GM18873 (cell line): ENCODE measurements around the gene NAGPA.

Experiments used
- ATAC-seq: cut with Tn5 transposase; IDR thresholded peaks from one replicate; pipeline ENCODE4 v1.9.1; 2021; ENCODE audit warnings: mild to moderate bottlenecking, moderate library complexity, moderate number of reproducible peaks; ENCODE audit not compliant: unreplicated experiment, low FRiP score

Gene NAGPA

DNA sequence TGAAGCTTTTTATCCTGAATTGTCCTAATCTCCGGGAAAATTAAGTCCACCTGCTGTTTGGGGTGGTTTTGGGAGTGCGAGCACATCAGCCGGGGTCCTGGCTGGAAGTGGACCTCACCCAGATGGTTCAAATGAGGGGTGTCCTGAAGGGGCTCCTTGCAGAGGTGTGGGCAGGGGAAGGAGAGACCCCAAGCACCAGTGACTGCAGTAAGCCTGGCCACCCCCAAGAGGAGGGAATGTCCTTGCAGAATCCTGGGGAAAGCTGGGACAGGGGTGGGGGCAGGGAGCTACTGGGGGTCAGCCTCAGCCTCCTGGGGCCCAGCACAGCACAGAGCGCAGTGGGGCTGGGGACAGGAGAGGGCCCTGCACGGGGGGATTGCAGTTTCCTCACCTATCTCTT is 29.4 kb downstream of the NAGPA start:
- no peak for ATAC-seq

DNA sequence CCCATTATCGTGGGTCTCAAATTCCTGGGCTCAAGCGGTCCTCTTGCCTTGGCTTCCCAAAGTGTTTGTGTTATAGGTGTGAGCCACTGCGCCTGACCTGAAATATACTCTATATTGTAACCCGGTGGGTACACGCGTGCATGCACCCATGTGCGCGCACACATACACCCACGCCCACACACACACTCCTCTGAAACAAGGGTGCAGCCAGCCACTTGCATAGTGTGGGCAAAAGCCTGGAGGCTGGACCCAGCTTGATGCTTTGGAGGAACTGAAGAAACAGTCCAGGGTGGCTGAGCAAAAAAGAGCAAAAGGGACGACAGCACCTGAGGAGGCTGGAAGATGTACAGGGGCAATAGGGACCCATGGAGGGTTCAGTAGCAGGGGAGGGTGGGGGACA is 29.9 kb downstream of the NAGPA start:
- ATAC-seq = no peak

- ATAC-seq = no peak
Observed at GRCh38 chr16:5003211-5003610, 30.5 kb downstream of the NAGPA start.

DNA sequence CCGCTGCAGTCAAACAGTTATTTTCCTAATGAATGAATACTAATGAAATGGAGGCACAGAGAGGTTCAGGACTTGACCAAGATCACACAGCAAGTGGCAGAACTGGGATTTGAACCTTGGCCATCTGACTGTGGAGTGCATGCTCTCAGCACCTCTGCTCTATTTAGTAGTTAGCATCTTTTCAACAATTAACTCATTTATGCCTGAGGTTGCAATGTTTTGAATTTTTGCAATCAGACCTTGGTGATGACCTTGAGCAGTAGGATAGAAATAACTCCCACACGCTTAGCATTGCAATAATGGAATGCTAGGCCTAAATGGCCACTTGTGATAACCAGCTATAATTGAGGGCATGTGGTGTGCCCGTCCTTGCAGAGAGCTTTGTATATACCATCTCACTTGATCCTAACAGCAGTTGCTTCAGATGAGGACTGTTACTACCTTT is 31.0 kb downstream of the NAGPA start:
- no peak for ATAC-seq

DNA sequence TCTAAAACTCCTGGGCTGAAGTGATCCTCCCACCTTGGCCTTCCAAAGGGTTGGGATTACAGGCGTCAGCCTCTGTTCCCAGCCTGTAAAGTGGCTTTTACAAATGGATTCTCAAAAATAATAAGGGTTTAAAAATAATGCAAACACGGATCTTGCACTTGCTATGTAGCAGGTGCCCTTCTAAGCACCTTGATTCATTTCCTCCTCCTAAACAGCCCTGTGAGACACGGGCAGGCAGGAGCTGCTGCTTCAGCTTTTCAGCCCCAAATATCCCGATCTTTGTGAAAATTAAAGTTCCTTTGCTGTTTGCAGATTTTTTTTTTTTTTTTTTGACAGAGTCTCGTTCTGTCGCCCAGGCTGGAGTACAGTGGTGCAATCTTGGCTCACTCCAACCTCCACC is 31.7 kb downstream of the NAGPA start:
- ATAC-seq = no peak

DNA sequence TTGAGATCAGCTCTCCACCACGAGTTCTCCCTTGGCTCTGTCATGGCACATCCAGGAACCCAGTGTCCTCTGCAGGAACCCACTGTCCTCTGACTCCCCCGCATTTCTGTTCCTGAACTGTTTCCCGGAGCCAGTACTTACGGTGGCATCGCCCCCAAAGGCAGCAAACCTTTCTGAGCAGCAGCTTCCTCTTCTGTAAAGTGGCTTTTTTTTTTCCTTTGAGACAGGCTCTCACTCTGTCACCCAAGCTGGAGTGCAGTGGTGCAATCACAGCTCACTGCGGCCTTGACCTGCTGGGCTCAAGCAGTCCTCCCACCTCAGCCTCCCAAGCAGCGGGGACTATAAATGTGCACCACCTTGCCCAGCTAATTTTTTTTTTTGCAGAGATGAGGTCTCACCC is 32.2 kb downstream of the NAGPA start:
- ATAC-seq = no peak

GRCh38 chr16:5000573-5001001 is 33.1 kb downstream of the NAGPA start:
- ATAC-seq = no peak

GRCh38 chr16:4994719-4995434 is 38.9 kb downstream of the NAGPA start:
- no peak for ATAC-seq

GRCh38 chr16:4991754-4992153 is 42.0 kb downstream of the NAGPA start:
- no peak for ATAC-seq

DNA sequence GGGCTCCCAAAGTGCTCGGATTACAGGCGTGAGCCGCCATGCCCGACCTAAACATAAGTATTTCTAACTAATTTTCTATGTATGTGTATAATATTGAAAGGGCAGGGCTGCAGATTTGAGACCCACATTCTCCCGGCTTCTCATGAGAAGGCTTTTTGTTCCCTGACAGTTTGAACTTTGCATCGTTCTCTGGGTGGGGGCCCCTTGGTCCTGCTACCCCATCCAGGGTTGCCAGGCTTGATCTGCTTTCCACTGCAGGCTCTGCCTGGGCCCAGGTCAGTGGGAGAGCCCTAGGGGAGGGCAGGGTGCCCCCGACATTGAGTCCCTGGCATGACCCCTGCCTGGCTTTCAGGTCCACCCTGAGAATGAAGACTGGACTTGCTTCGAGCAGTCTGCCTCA is 43.3 kb downstream of the NAGPA start:
- ATAC-seq = no peak

- ATAC-seq = no peak
Observed at GRCh38 chr16:4989391-4990006, 44.2 kb downstream of the NAGPA start.

- ATAC-seq = no peak
Observed at GRCh38 chr16:4988647-4989046, 45.1 kb downstream of the NAGPA start.

GRCh38 chr16:4987580-4988374 is 46.0 kb downstream of the NAGPA start:
- ATAC-seq = no peak

DNA sequence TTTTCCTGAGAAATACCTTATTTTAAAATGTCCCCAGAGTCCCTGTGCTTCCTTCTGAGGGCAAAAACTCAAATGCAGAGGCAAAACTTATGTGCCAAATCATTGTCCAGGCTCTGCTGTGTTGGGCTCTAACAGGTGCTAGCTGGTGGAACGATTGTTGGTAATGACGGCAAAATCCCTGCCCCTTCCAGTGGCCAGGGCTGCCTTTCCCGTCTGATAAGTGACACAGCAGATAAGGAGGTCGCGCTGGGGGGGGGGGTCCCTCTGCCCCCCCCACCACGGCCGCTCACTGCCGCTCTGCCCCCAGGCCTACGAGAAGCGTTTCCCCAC is 46.5 kb downstream of the NAGPA start:
- no peak for ATAC-seq

- ATAC-seq = no peak
Observed at GRCh38 chr16:4984174-4984990, 49.4 kb downstream of the NAGPA start.

GRCh38 chr16:4982056-4982867 is 51.5 kb downstream of the NAGPA start:
- ATAC-seq = no peak

DNA sequence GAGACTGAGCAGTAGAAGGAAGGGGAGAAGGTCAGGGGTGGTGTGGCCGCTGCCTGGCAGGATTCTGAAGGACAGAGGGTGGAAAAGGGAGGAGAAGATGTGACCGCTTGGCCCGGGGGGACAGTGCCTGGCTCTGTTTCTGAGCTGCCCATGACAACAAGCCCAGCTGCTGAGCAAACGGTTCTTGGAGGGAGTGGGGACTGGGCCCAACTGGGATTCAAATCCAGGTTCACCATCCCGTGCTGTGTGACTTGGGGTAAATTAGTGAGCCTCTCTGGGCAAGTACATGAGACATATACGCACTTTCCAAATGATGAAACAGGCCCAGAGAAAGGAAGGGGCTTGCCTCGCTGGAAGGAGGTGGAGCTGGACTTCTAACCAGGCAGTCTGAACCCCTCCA is 52.3 kb downstream of the NAGPA start:
- no peak for ATAC-seq

- no peak for ATAC-seq
Observed at GRCh38 chr16:4980691-4981090, 53.0 kb downstream of the NAGPA start.

- no peak for ATAC-seq
Observed at GRCh38 chr16:4979736-4980660, 53.7 kb downstream of the NAGPA start.
